Natural killer cell (primary cell): ENCODE results near the gene ISM1. TPM values are rescaled to one million over a fixed set of nuclear protein-coding genes. Genes with fewer than 3 reads are reported as not detected.

ENCODE experiments used
- ATAC-seq, 3 donors: fragments of 150-1000 bp in 2 of 3; fragments of 200-7000 bp in 1 of 3; cut with Tn5 transposase; 1 replicate in 1 of 3; 2 replicates in 2 of 3; pipeline ENCODE4 v1.10.0; 2021; ENCODE audit warnings: mild to moderate bottlenecking in 2 of 3, moderate library complexity in 2 of 3
- DNase-seq, 2 donors: peaks; one replicate each; pipeline versions ENCODE4 v3.0.0 to v3.0.0-alpha.2; 2013 to 2021; ENCODE audit warnings: mixed read lengths in 1 of 2
- H3K27ac ChIP-seq: one replicate; pipeline ENCODE4 v1.5.1; 2013; ENCODE audit warnings: mild to moderate bottlenecking, low read length
- H3K27me3 ChIP-seq: one replicate; pipeline ENCODE4 v1.6.1; 2013; ENCODE audit warnings: low read length; ENCODE audit not compliant: control insufficient read depth, insufficient read depth
- H3K36me3 ChIP-seq: one replicate; pipeline ENCODE4 v1.6.1; 2013; ENCODE audit warnings: low read length; ENCODE audit not compliant: control insufficient read depth, insufficient read depth
- H3K4me1 ChIP-seq: one replicate; pipeline ENCODE4 v1.6.1; 2013; ENCODE audit warnings: low read length; ENCODE audit not compliant: control insufficient read depth, insufficient read depth
- H3K4me3 ChIP-seq: one replicate; pipeline ENCODE4 v1.5.1; 2013; ENCODE audit warnings: low read length
- H3K9me3 ChIP-seq: one replicate; pipeline ENCODE4 v1.6.1; 2013; ENCODE audit warnings: low read length; ENCODE audit not compliant: control insufficient read depth, insufficient read depth
- H3K27ac Mint-ChIP-seq, 2 donors: one replicate each; pipeline ENCODE4 v1.8.0; 2022; ENCODE audit warnings: mild to moderate bottlenecking in 2 of 2, mixed read lengths in 2 of 2, moderate library complexity in 1 of 2
- H3K27me3 Mint-ChIP-seq, 2 donors: one replicate each; pipeline ENCODE4 v1.8.0; 2022; ENCODE audit warnings: low read depth in 2 of 2, mixed read lengths in 2 of 2
- H3K36me3 Mint-ChIP-seq: one replicate; pipeline ENCODE4 v1.8.0; 2022; ENCODE audit warnings: mixed read lengths
- H3K4me1 Mint-ChIP-seq, 2 donors: one replicate each; pipeline ENCODE4 v1.8.0; 2022; ENCODE audit warnings: mixed read lengths in 2 of 2
- H3K4me3 Mint-ChIP-seq: one replicate; pipeline ENCODE4 v1.8.0; 2022; ENCODE audit warnings: mild to moderate bottlenecking, moderate library complexity, mixed read lengths
- H3K9me3 Mint-ChIP-seq, 2 donors: one replicate each; pipeline ENCODE4 v1.8.0; 2022; ENCODE audit warnings: mixed read lengths in 2 of 2
- WGBS: methylation state at CpG from one replicate; pipeline ENCODE4 v1.1.7; 2013; ENCODE audit warnings: missing lambda C conversion rate; ENCODE audit not compliant: insufficient coverage; 5-methylcytosine and 5-hydroxymethylcytosine counted together
- intact Hi-C: fragments of 100-400 bp; cut with micrococcal nuclease; formaldehyde crosslinking; loops from one replicate; pipeline ENCODE4 v1.14.2; 2022
- total RNA-seq, 4 donors: library from RNA; stranded (reverse); fragments of 120-200 nt in 1 of 4; gene quantifications; one replicate each; pipeline versions ENCODE4 v1.2.3 to v1.2.4, GENCODE V29; 2013 to 2022
- TF ChIP-seq, protein P1 (sequence below): fragments of 200-600 bp; IDR thresholded peaks from one replicate; pipeline ENCODE4 v1.8.0; 2022; ENCODE audit warnings: antibody characterized with exemption

Gene ISM1
- total RNA-seq, 3 donors from 2014 or later (not counting 1 experiment from before 2014, with no cell fraction given), result 0.13 TPM; not detected in 2

DNA sequence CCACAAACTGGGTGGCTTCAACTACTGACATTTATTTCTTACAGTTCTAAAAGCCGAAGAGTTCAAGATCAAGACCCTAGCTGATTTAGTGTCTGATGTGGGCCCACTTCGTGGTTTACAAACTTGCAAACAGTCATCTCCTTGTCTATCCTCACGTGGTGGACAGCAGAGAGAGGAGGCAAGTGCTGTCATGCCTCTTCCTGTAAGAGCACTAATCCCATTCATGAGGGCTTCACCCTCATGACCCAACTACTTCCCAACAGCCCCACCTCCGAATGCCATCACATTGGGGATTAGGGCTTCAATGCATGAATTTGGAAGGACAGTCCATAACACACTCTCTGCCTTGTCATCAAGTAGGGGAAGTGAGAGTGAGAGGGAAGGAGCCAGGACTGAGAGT lies 15.6 kb upstream of the ISM1 start:
- H3K4me1 Mint-ChIP-seq, result peaks cover 0 to 4% of the 10 kb centered on the region in 2 donors
- no peaks in the 10 kb centered on the region for H3K36me3 Mint-ChIP-seq
- ATAC-seq (no peak), DNase-seq (no peak)
- H3K27me3 ChIP-seq, result no peaks in the 10 kb centered on the region
- H3K4me3 ChIP-seq, result no peak overlapping the region
- H3K9me3 Mint-ChIP-seq, result no peaks in the 10 kb centered on the region
- H3K27me3 Mint-ChIP-seq, result peaks cover 8 to 10% of the 10 kb centered on the region in 2 donors
- H3K4me3 Mint-ChIP-seq, result no peak overlapping the region
- intact Hi-C loops, result no loop called here
- H3K4me1 ChIP-seq, result no peaks in the 10 kb centered on the region
- H3K9me3 ChIP-seq, result no peaks in the 10 kb centered on the region
- no peaks in the 10 kb centered on the region for H3K36me3 ChIP-seq
- TF ChIP-seq, protein P1, sequence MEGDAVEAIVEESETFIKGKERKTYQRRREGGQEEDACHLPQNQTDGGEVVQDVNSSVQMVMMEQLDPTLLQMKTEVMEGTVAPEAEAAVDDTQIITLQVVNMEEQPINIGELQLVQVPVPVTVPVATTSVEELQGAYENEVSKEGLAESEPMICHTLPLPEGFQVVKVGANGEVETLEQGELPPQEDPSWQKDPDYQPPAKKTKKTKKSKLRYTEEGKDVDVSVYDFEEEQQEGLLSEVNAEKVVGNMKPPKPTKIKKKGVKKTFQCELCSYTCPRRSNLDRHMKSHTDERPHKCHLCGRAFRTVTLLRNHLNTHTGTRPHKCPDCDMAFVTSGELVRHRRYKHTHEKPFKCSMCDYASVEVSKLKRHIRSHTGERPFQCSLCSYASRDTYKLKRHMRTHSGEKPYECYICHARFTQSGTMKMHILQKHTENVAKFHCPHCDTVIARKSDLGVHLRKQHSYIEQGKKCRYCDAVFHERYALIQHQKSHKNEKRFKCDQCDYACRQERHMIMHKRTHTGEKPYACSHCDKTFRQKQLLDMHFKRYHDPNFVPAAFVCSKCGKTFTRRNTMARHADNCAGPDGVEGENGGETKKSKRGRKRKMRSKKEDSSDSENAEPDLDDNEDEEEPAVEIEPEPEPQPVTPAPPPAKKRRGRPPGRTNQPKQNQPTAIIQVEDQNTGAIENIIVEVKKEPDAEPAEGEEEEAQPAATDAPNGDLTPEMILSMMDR, result no peak
- whole genome bisulfite sequencing, result 47% methylated on average over 4 of the region's 4 CpGs
- H3K27ac ChIP-seq, result no peak overlapping the region
- H3K27ac Mint-ChIP-seq, result no peak overlapping the region

DNA sequence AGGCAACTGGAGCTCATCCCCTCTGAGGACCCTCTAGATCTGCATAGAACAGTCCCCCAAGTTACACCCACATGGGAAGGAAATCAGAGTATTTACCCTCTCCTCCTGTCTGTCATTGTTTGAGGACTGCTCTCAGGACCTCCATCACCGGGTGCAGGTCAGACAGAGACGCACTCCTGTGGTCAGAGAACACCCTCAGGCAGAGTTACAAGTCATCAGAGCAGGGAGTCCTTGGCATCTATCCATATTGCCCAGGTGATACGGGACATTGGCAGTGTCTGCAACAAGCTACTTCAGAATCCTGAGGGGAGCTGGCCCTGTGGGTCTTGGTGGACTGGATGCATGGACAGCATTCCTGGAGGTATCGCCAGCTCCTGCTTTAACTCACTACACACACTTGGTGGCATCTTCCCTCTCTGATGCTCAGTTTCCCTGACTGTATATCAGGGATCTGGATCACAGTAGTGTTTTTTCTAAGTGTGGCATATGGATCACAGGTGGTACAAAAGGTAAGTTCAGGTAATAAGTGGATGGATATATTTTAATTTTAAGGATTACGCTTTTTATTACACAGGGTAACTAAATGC lies 15.1 kb upstream of the ISM1 start:
- intact Hi-C loops, result no loop called here
- peaks cover 6 to 10% of the 10 kb centered on the region in 2 donors for H3K27me3 Mint-ChIP-seq
- Histone ChIP-seq H3K4me3 (no peak overlapping the region), H3K27ac (no peak overlapping the region), H3K36me3 (no peaks in the 10 kb centered on the region), H3K27me3 (no peaks in the 10 kb centered on the region), H3K9me3 (no peaks in the 10 kb centered on the region), H3K4me1 (no peaks in the 10 kb centered on the region)
- 81% methylated on average over 3 of the region's 5 CpGs for WGBS
- ATAC-seq (no peak), DNase-seq (no peak)
- H3K4me1 Mint-ChIP-seq, result peaks cover 0 to 1% of the 10 kb centered on the region in 2 donors
- TF ChIP-seq, protein P1, result no peak
- no peak overlapping the region for H3K27ac Mint-ChIP-seq
- no peaks in the 10 kb centered on the region for H3K9me3 Mint-ChIP-seq
- no peaks in the 10 kb centered on the region for H3K36me3 Mint-ChIP-seq
- no peak overlapping the region for H3K4me3 Mint-ChIP-seq

DNA sequence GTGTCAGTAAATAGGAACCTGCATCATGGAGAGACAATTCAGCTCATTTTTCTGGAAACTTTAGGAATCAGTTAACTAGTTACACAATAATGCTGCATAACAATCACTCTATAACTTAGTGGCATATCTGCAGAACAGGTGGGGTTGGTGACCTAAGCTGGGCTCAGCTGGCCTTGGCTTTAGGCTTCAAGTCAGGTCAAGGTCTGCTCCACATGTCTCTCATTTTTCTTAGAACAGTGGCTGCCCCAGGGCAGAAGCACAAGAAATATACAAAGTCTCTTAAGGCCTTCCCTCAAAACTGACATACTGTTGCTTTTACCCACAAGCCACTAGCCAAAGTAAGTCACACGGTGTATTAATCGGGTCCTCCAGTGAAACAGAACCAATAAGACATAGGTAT lies 14.1 kb upstream of the ISM1 start:
- Mint-ChIP-seq H3K27ac (no peak overlapping the region), H3K4me1 (no peaks in the 10 kb centered on the region), H3K9me3 (no peaks in the 10 kb centered on the region), H3K36me3 (no peaks in the 10 kb centered on the region), H3K4me3 (no peak overlapping the region), H3K27me3 (peaks cover 6 to 16% of the 10 kb centered on the region in 2 donors)
- no peaks in the 10 kb centered on the region for H3K36me3 ChIP-seq
- intact Hi-C loops, result no loop called here
- ATAC-seq (no peak), DNase-seq (no peak)
- TF ChIP-seq, protein P1, result no peak
- H3K4me1 ChIP-seq, result no peaks in the 10 kb centered on the region
- no peak overlapping the region for H3K4me3 ChIP-seq
- no CpG with 5 or more reads among the region's 2 CpGs for WGBS
- H3K27ac ChIP-seq, result no peak overlapping the region
- H3K27me3 ChIP-seq, result no peaks in the 10 kb centered on the region
- no peaks in the 10 kb centered on the region for H3K9me3 ChIP-seq
